NCI-H82 treated with DMSO at 0.1 percent for 48 hours (cell line): ENCODE measurements around the gene NISCH.
A peak's percentile ranks its signal among the peaks of the same experiment; 100 is the strongest.

ENCODE experiments used
- DNase-seq: peaks from one replicate; lab custom pipeline; 2025; ENCODE audit not compliant: unreplicated experiment; lab: John Stamatoyannopoulos, UW

NISCH gene

DNA sequence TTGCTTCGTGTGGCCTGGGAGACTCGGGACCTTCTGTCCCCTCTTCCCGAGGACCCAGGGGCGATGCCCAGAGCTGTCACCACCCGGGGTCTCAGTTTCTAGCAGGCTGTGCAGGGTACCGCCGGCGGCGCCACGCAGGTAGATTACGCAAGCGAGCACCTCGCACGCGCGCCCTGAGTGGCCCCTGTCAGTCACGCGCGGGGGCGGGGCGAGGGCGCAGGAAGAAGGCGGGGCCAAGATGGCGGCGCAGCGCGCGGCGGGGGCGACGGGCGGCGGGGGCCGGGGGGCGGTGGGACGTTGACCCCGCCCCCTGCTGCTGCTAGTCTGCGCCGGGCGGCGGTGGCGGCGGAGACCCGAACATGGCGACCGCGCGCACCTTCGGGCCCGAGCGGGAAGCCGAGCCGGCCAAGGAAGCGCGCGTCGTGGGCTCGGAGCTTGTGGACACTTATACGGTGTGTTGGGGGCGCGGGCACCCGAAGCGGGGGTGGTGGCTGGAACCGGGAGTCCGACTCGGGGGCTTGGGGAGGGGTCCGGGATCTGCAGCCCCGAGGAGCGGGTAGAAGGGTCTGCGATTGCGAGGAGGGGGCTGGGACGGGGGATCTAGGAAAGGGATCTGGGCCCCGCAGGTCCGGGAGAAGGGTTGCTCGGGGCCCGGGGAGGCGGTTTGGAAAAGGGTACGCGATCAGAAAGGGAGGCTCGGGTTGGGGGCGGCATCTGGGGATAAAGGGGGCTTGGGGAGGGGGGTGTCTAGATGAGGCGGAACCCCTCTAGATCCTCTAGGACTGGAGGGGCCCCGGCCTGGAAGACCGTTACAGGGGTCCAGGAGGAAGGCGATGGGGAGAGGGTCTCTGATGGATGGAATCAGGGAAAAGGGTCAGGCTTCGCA is at the start of gene NISCH:
TSS of gene NISCH (plus strand) at position 322 of the 886 bp plus-strand sequence. CDS start at position 360, 38 bp downstream.
- DNase-seq = peak; percentile 39

GRCh38 chr3:52406231-52406661 is 49.2 kb upstream of the NISCH start:
- DNase-seq = no peak

- no peak for DNase-seq
These were observed 48.5 kb upstream of the NISCH start for GRCh38 chr3:52406791-52407510.

- DNase-seq = no peak
These were observed 47.6 kb upstream of the NISCH start for GRCh38 chr3:52407779-52408178.

DNA sequence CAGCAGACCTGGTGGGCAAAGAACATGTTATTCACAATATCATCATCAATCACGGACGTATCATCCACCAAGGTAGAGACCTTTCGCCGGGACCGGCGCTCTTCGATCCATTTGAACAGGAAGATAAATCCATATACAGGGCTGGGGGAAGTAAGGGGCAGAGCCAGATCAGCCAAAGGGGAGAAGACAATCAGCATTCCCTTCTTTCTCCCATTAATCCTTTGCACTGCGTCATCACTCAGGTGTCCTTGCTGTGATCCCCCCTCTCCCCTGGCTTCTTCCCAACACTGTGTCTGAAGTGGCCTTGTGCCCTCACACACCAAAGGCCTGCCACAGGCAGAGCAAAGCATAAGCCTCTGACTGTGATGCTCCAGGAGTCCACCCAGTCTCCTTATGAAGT is 46.9 kb upstream of the NISCH start:
- no peak for DNase-seq

GRCh38 chr3:52415800-52416199 is 39.6 kb upstream of the NISCH start:
- no peak for DNase-seq

GRCh38 chr3:52420388-52420787 is 35.0 kb upstream of the NISCH start:
- no peak for DNase-seq

GRCh38 chr3:52422669-52423068 is 32.7 kb upstream of the NISCH start:
- no peak for DNase-seq

DNA sequence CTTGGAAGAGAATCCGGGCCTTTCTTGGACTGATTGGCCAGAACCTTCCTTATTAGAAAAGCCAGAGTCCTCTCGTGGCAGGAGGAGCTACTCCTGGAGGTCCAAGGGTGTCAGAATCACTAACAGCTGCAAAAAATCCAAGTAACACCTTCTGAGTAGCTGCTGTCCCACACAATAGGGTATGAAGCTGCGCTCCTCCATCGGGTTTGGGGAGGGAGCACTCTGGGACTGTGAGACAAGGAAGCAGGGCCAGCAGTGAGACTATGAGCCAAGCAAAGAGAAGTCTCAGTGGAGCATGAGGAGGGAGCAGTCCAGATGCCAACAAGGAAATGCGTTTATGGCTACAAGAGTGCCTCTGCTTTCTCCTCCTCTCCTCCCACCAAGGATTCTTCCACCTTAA is 32.2 kb upstream of the NISCH start:
- no peak for DNase-seq

GRCh38 chr3:52428151-52429005 is 27.0 kb upstream of the NISCH start:
- DNase-seq = peak; percentile 57

- no peak for DNase-seq
These were observed 26.4 kb upstream of the NISCH start for GRCh38 chr3:52429031-52429430.

DNA sequence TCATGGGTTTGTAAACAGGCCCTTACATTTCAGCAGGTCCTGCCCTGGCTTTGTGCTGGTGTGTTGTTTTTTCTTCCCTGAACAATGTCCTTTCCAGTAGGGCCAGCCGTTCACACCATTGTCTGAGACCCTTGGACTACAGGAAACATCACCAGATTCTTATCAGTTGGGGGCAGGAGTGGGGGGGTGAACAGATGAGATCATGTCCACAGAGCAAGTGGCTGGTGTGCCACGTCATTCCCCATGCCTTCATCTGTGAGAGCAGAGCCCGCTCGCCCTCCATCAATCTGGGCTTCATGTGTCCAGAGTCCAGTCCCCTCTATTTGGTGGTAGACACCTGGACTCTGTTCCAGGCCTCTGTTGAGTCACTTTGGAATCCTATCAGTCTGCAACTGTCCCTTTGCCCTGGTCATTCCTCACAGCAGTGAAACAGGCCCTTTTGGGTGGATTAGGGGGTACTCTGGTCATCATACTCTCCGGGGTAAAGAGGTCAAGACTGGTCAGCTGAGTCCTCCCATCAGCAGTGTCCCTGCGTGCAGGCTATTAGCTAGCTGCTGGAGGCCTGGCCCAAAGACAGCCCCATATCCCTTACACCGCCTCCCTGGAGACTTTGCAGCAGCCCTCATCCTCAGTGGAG is 25.5 kb upstream of the NISCH start:
- DNase-seq = no peak

DNA sequence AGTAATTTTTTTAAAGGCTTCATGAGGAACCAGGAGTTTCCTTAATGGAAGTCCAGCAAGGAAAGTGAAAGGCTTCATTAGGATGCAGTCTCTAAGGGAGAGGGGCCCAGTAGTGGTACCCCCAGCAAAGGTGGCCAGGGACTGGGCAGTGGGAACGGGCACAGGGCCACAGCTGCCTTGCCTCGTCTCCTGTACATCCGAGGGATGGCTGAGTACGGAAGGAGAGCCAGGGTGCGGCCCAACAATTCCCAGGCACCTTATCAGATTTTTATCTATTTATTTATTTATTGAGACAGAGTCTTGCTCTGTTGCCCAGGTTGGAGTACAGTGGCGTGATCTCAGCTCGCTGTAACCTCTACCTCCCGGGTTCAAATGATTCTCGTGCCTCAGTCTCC is 25.0 kb upstream of the NISCH start:
- no peak for DNase-seq

DNA sequence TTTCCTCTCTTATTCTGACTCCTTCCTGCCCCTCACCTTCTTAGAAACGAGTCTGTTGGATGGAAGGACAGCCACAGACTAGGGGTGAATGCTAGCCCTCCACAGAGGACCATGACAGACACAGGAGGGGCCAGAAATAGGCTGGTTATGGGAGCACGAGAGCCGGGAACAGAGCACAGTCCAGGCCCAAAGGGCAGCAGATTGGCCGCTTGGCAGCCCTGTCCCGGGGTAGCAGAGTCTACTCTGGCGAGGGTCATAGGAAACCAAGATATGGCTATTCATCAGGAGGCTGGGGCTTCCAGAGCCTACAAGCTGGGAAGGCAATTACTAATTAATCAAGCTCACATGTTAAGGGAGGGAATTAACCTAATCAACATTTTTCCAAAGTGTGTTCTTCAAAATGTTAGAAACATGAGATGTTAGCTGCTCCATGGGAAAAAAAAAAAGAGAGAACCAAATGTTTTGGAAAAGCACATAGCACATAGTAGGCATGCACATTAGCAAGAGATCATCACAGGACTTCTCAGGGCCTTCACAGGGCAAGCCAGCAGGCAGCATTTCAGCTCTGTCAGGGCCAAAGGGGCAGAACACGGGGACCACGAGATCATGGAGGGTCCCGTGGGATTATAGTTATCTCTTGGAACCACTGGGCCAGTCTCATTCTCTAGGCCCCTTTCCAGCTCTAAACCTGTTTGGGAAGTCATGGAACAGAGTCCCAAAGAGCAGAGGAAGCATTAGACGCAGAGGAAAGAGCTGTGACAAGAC is 23.8 kb upstream of the NISCH start:
- no peak for DNase-seq

GRCh38 chr3:52432225-52432624 is 23.2 kb upstream of the NISCH start:
- no peak for DNase-seq

DNA sequence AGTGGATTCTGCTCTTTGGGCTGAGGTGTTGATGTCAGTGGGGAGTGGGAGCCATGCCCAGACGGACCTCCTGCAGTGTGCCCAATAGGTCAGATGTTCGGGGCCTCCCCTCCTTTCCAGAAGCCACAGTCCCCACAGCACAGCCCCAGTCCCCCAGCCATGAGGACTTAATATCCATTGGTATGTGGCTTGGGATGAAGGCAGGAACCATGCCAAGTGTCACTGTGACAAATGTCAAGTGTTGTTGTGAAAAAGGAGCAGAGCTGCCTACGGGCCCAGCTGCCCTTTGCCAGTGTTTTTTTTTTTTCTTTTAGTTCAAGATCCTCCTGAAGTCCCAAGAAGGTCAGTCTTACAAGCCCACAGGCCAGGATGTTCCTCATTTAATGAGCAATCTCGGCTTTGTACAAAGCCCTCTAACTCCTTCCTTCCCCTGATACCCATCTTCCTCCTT is 22.7 kb upstream of the NISCH start:
- DNase-seq = no peak

GRCh38 chr3:52433328-52433995 is 21.9 kb upstream of the NISCH start:
- DNase-seq = peak; percentile 17

- no peak for DNase-seq
These were observed 21.4 kb upstream of the NISCH start for GRCh38 chr3:52433996-52434479.

GRCh38 chr3:52434491-52435115 is 20.8 kb upstream of the NISCH start:
- no peak for DNase-seq
